IMR-90 (cell line): ENCODE measurements around the gene BRS3. TPM values are rescaled to one million over a fixed set of nuclear protein-coding genes. Genes with fewer than 3 reads are reported as not detected.
"Not testable (repeated sequence)": the region's sequence is repeated elsewhere in the genome, so short reads cannot be mapped to it uniquely, and the experiment has no call there.

Experiments
- ATAC-seq: fragments of 200-7000 bp; cut with Tn5 transposase; 2 replicates; pipeline ENCODE4 v1.9.1; 2020; ENCODE audit warnings: low read depth, mild to moderate bottlenecking, moderate library complexity
- BruUV-seq: library from RNA; stranded (reverse); fragments of 400-500 nt; replicated peaks from 2 replicates; lab custom pipeline; 2021; lab: Mats Ljungman, UMichigan
- CTCF ChIA-PET: fragments of 300-600 bp; formaldehyde crosslinking; extraction: SDS; loops from one replicate; lab custom pipeline; 2021; ENCODE audit warnings: antibody characterized with exemption; lab: Yijun Ruan, JAX
- POLR2A ChIA-PET: fragments of 300-600 bp; sonication (Branson Sonifier 250); formaldehyde crosslinking; loops from one replicate; lab custom pipeline; 2022; ENCODE audit warnings: antibody characterized with exemption; ENCODE audit not compliant: unreplicated experiment; lab: Charles Lee
- DNase-seq: peaks from one replicate; pipeline ENCODE4 v3.0.0; 2013
- H2AFZ ChIP-seq: replicated peaks from 2 replicates; pipeline ENCODE3; 2013; ENCODE audit warnings: low read length, mild to moderate bottlenecking; ENCODE audit not compliant: poor library complexity
- H2AK5ac ChIP-seq: 2 replicates; pipeline ENCODE4 v1.6.1; 2013; ENCODE audit warnings: low read depth, low read length, inconsistent platforms
- H2AK9ac ChIP-seq: replicated peaks from 2 replicates; pipeline ENCODE3; 2013; ENCODE audit warnings: mild to moderate bottlenecking, low read depth, low read length, moderate library complexity; ENCODE audit not compliant: poor library complexity
- H2BK120ac ChIP-seq: 2 replicates; pipeline ENCODE4 v1.6.1; 2013; ENCODE audit warnings: low read depth, low read length, inconsistent platforms
- H2BK15ac ChIP-seq: 3 replicates; pipeline ENCODE4 v1.6.1; 2013; ENCODE audit warnings: low read depth, low read length, inconsistent platforms
- H2BK20ac ChIP-seq: 2 replicates; pipeline ENCODE4 v1.6.1; 2013; ENCODE audit warnings: low read depth, mild to moderate bottlenecking, inconsistent platforms, low read length, moderate library complexity
- H2BK5ac ChIP-seq: 2 replicates; pipeline ENCODE4 v1.6.1; 2013; ENCODE audit warnings: mild to moderate bottlenecking, low read depth, low read length, inconsistent platforms; ENCODE audit not compliant: poor library complexity, severe bottlenecking
- H3K14ac ChIP-seq: replicated peaks from 2 replicates; pipeline ENCODE4 v1.6.1; 2013; ENCODE audit warnings: low read depth, low read length, inconsistent platforms
- H3K18ac ChIP-seq: 2 replicates; pipeline ENCODE4 v1.6.1; 2013; ENCODE audit warnings: low read depth, low read length, control low read depth
- H3K23ac ChIP-seq: 2 replicates; pipeline ENCODE4 v1.6.1; 2013; ENCODE audit warnings: low read depth, low read length, inconsistent platforms
- H3K27ac ChIP-seq: 2 replicates; pipeline ENCODE4 v1.5.1; 2013; ENCODE audit warnings: mild to moderate bottlenecking, control low read depth, low read length; ENCODE audit not compliant: insufficient read depth
- H3K27me3 ChIP-seq: 2 replicates; pipeline ENCODE4 v1.6.1; 2013; ENCODE audit warnings: low read length; ENCODE audit not compliant: control insufficient read depth, insufficient read depth
- H3K36me3 ChIP-seq: 2 replicates; pipeline ENCODE4 v1.6.1; 2013; ENCODE audit warnings: low read length, mixed read lengths; ENCODE audit not compliant: control insufficient read depth, insufficient read depth
- H3K4ac ChIP-seq: 2 replicates; pipeline ENCODE4 v1.6.1; 2013; ENCODE audit warnings: low read depth, low read length, inconsistent platforms
- H3K4me1 ChIP-seq: 2 replicates; pipeline ENCODE4 v1.6.1; 2013; ENCODE audit warnings: low read length, mixed read lengths; ENCODE audit not compliant: control insufficient read depth, insufficient read depth
- H3K4me2 ChIP-seq: 2 replicates; pipeline ENCODE4 v1.6.1; 2013; ENCODE audit warnings: low read depth, mild to moderate bottlenecking, control low read depth, low read length, moderate library complexity
- H3K4me3 ChIP-seq: 2 replicates; pipeline ENCODE4 v1.5.1; 2013; ENCODE audit warnings: low read depth, mild to moderate bottlenecking, control low read depth, low read length, moderate library complexity; ENCODE audit not compliant: insufficient read depth
- H3K56ac ChIP-seq: 2 replicates; pipeline ENCODE4 v1.6.1; 2013; ENCODE audit warnings: low read length, inconsistent platforms; ENCODE audit not compliant: insufficient read depth; ENCODE audit errors: extremely low read depth
- H3K79me1 ChIP-seq, 2 experiments: 2 replicates each; pipeline ENCODE4 v1.6.1; 2013; ENCODE audit warnings: low read length in 2 of 2, inconsistent platforms in 1 of 2, low read depth in 1 of 2
- H3K9ac ChIP-seq: 2 replicates; pipeline ENCODE4 v1.6.1; 2013; ENCODE audit warnings: low read depth, low read length, control low read depth
- H3K9me1 ChIP-seq: 2 replicates; pipeline ENCODE4 v1.6.1; 2013; ENCODE audit warnings: low read length, inconsistent platforms; ENCODE audit not compliant: insufficient read depth
- H3K9me3 ChIP-seq: 2 replicates; pipeline ENCODE4 v1.6.1; 2013; ENCODE audit warnings: low read length; ENCODE audit not compliant: control insufficient read depth, insufficient read depth
- H4K20me1 ChIP-seq: 2 replicates; pipeline ENCODE4 v1.6.1; 2013; ENCODE audit warnings: low read length, inconsistent platforms; ENCODE audit not compliant: insufficient read depth
- H4K5ac ChIP-seq: 2 replicates; pipeline ENCODE4 v1.6.1; 2013; ENCODE audit warnings: mild to moderate bottlenecking, low read depth, low read length, control low read depth
- H4K8ac ChIP-seq, 2 experiments: 2 replicates each; pipeline ENCODE4 v1.6.1; 2013; ENCODE audit warnings: low read depth in 2 of 2, low read length in 2 of 2, control low read depth in 1 of 2, inconsistent platforms in 1 of 2
- H4K91ac ChIP-seq: 2 replicates; pipeline ENCODE4 v1.6.1; 2013; ENCODE audit warnings: low read depth, low read length, inconsistent platforms; ENCODE audit not compliant: insufficient read depth
- CEBPB ChIP-seq: IDR thresholded peaks from 2 replicates; pipeline ENCODE4 v1.6.1; 2012; ENCODE audit warnings: low read depth, low read length, improper control_type of control experiment
- CHD1 ChIP-seq: IDR thresholded peaks from 2 replicates; pipeline ENCODE4 v1.6.1; 2012; ENCODE audit warnings: low read depth, low read length, improper control_type of control experiment
- CTCF ChIP-seq: conservative IDR thresholded peaks from 2 replicates; pipeline ENCODE4 v1.5.1; 2012; ENCODE audit warnings: mild to moderate bottlenecking, low read depth, low read length, improper control_type of control experiment
- MAFK ChIP-seq: IDR thresholded peaks from 2 replicates; pipeline ENCODE4 v1.6.1; 2012; ENCODE audit warnings: low read depth, low read length, improper control_type of control experiment
- MAZ ChIP-seq: IDR thresholded peaks from 2 replicates; pipeline ENCODE4 v1.6.1; 2012; ENCODE audit warnings: low read depth, mild to moderate bottlenecking, low read length, improper control_type of control experiment, moderate library complexity, borderline replicate concordance
- MXI1 ChIP-seq: IDR thresholded peaks from 2 replicates; pipeline ENCODE4 v1.6.1; 2012; ENCODE audit warnings: low read depth, mild to moderate bottlenecking, low read length, moderate library complexity, borderline replicate concordance
- RAD21 ChIP-seq: IDR thresholded peaks from 2 replicates; pipeline ENCODE4 v1.6.1; 2012; ENCODE audit warnings: low read length, improper control_type of control experiment
- RCOR1 ChIP-seq: IDR thresholded peaks from 2 replicates; pipeline ENCODE4 v1.6.1; 2012; ENCODE audit warnings: mild to moderate bottlenecking, low read length, improper control_type of control experiment; ENCODE audit not compliant: insufficient replicate concordance
- SMC3 ChIP-seq: fragments of 150-350 bp; IDR thresholded peaks from 2 replicates; pipeline ENCODE4 v1.6.1; 2016; ENCODE audit warnings: low read depth, mild to moderate bottlenecking, antibody characterized with exemption, low read length, moderate library complexity
- WGBS, 2 experiments: methylation state at CpG; one replicate each; pipeline versions ENCODE4 v1.1.5 to v1.1.7; 2013; ENCODE audit warnings: missing lambda C conversion rate in 2 of 2; ENCODE audit not compliant: insufficient read length in 1 of 2; ENCODE audit errors: extremely low coverage in 2 of 2; 5-methylcytosine and 5-hydroxymethylcytosine counted together
- dilution Hi-C: fragments of 300-500 bp; cut with HindIII; formaldehyde crosslinking; loops from one replicate; pipeline ENCODE4 v1.14.3; 2018; ENCODE audit warnings: low sequenced_read_pairs; ENCODE audit not compliant: unreplicated experiment
- in situ Hi-C: fragments of 300-500 bp; cut with MboI; formaldehyde crosslinking; loops from 3 replicates; pipeline ENCODE4 v1.14.3; 2019; ENCODE audit warnings: low sequenced_read_pairs, inconsistent platforms, mixed read lengths
- intact Hi-C: fragments of 100-400 bp; cut with micrococcal nuclease; formaldehyde crosslinking; loops from 2 replicates; pipeline ENCODE4 v1.10.0; 2022
- polyA plus RNA-seq, 3 experiments: library from polyadenylated mRNA; depleted of rRNA; stranded (reverse); fragments of >200 nt; gene quantifications; 2 replicates each; pipeline ENCODE4 v1.2.3, GENCODE V29; 2012; ENCODE audit warnings: low replicate concordance in 1 of 3
- total RNA-seq: library from RNA; depleted of rRNA; stranded (reverse); fragments of >200 nt; gene quantifications from 2 replicates; pipeline ENCODE4 v1.2.3, GENCODE V29; 2012

The BRS3 gene
- total and polyA plus RNA-seq, 2 of the 4 experiments (the other 2 are of a cell fraction), result not detected

GRCh38 chrX:136438192-136438591 is 49.6 kb upstream of the BRS3 start:
- Histone ChIP-seq H3K4ac (no peak overlapping the region), H3K14ac (no peak overlapping the region), H2BK20ac (no peak overlapping the region), H2AFZ (no peak overlapping the region), H3K4me1 (no peaks in the 10 kb centered on the region), H3K23ac (no peak overlapping the region), H4K5ac (no peak overlapping the region), H4K8ac (no peak overlapping the region), H3K4me2 (no peak overlapping the region), H3K79me1 (no peaks in the 10 kb centered on the region), H4K20me1 (no peaks in the 10 kb centered on the region), H3K27ac (no peak overlapping the region), H2AK9ac (no peak overlapping the region), H3K56ac (no peak overlapping the region), H3K4me3 (no peak overlapping the region), H3K9me3 (no peaks in the 10 kb centered on the region), H2BK120ac (no peak overlapping the region), H3K18ac (no peak overlapping the region), H3K27me3 (no peaks in the 10 kb centered on the region; the same call in 1 of the 2 replicates), H2BK5ac (no peak overlapping the region), H3K9me1 (no peaks in the 10 kb centered on the region), H2BK15ac (no peak overlapping the region), H3K36me3 (no peaks in the 10 kb centered on the region), H3K9ac (no peak overlapping the region), H4K91ac (no peak overlapping the region), H2AK5ac (no peak overlapping the region)
- no CpG with 5 or more reads among the region's 3 CpGs for WGBS, 2 experiments
- POLR2A ChIA-PET, result no interaction called here
- TF ChIP-seq MAZ (no peak), MAFK (no peak), RCOR1 (no peak), MXI1 (no peak), CHD1 (no peak), CTCF (no peak), CEBPB (no peak), SMC3 (no peak), RAD21 (no peak)
- no peak for ATAC-seq
- no TSS peak for BruUV-seq
- DNase-seq, result no peak
- CTCF ChIA-PET, result no interaction called here
- in situ Hi-C loops (no loop called here), dilution Hi-C loops (no loop called here), intact Hi-C loops (no loop called here)

- H3K27me3 ChIP-seq, H3K23ac ChIP-seq, POLR2A ChIA-PET, H3K18ac ChIP-seq, H4K91ac ChIP-seq, H3K4ac ChIP-seq, H2BK15ac ChIP-seq, H4K8ac ChIP-seq, DNase-seq, H2BK20ac ChIP-seq, H3K4me2 ChIP-seq, H4K5ac ChIP-seq, H3K4me1 ChIP-seq, H2AK9ac ChIP-seq, H3K14ac ChIP-seq, H3K9me1 ChIP-seq, in situ Hi-C loops, H3K56ac ChIP-seq, dilution Hi-C loops, H3K27ac ChIP-seq, H2BK5ac ChIP-seq, H4K20me1 ChIP-seq, H3K79me1 ChIP-seq, CTCF ChIA-PET, H3K4me3 ChIP-seq, H2BK120ac ChIP-seq, H3K9me3 ChIP-seq, H3K9ac ChIP-seq, H3K36me3 ChIP-seq, ATAC-seq, H2AFZ ChIP-seq, intact Hi-C loops, BruUV-seq, H2AK5ac ChIP-seq: not testable (repeated sequence)
- WGBS, 2 experiments, result no CpG with 5 or more reads among the region's 18 CpGs
These were observed 42.1 kb upstream of the BRS3 start for GRCh38 chrX:136445674-136446073.
